Activated naive CD8-positive, alpha-beta T cell treated with anti-CD3 and anti-CD28 coated beads, Interleukin-2, amount 50 U/mL, for 16 hours (primary cell): ENCODE data around the gene SUPT20HL1.
"Not testable (repeated sequence)": the region's sequence is repeated elsewhere in the genome, so short reads cannot be mapped to it uniquely, and the experiment has no call there.

Source experiments
- DNase-seq: peaks from one replicate; pipeline ENCODE4 v3.0.0-alpha.2; 2020; ENCODE audit warnings: low read depth, low spot score

The SUPT20HL1 gene

GRCh38 chrX:24360272-24360671 is at the start of gene SUPT20HL1:
TSS of gene SUPT20HL1 (plus strand) at chrX:24360639. CDS start at chrX:24362761, 2,122 bp downstream.
- no peak for DNase-seq

GRCh38 chrX:24310916-24311315 is 49.5 kb upstream of the SUPT20HL1 start:
- not testable (repeated sequence) for DNase-seq

- not testable (repeated sequence) for DNase-seq
Observed at GRCh38 chrX:24311507-24312248, 48.8 kb upstream of the SUPT20HL1 start.

GRCh38 chrX:24312249-24312607 is 48.2 kb upstream of the SUPT20HL1 start:
- DNase-seq, result not testable (repeated sequence)

- no peak for DNase-seq
Observed at GRCh38 chrX:24314019-24314635, 46.3 kb upstream of the SUPT20HL1 start, which contains the start of gene SUPT20HL2. TSS of gene SUPT20HL2 (minus strand) at chrX:24314069. CDS start at chrX:24313315, 754 bp downstream.

- no peak for DNase-seq
Observed at GRCh38 chrX:24316111-24316510, 44.3 kb upstream of the SUPT20HL1 start.

- DNase-seq, result no peak
Observed at GRCh38 chrX:24317567-24317966, 42.9 kb upstream of the SUPT20HL1 start.

GRCh38 chrX:24321741-24322395 is 38.6 kb upstream of the SUPT20HL1 start:
- DNase-seq, result no peak

- no peak for DNase-seq
Observed at GRCh38 chrX:24325231-24325630, 35.2 kb upstream of the SUPT20HL1 start.

- DNase-seq, result no peak
Observed at GRCh38 chrX:24332878-24333277, 27.6 kb upstream of the SUPT20HL1 start.

- DNase-seq, result no peak
Observed at GRCh38 chrX:24333371-24333770, 27.1 kb upstream of the SUPT20HL1 start.

- DNase-seq, result no peak
Observed at GRCh38 chrX:24334461-24334860, 26.0 kb upstream of the SUPT20HL1 start.

GRCh38 chrX:24335871-24336270 is 24.6 kb upstream of the SUPT20HL1 start:
- DNase-seq, result no peak

- no peak for DNase-seq
Observed at GRCh38 chrX:24339911-24340310, 20.5 kb upstream of the SUPT20HL1 start.

- DNase-seq, result no peak
Observed at GRCh38 chrX:24340501-24340900, 19.9 kb upstream of the SUPT20HL1 start.

- DNase-seq, result no peak
Observed at GRCh38 chrX:24341795-24342194, 18.6 kb upstream of the SUPT20HL1 start.

GRCh38 chrX:24343719-24344118 is 16.7 kb upstream of the SUPT20HL1 start:
- no peak for DNase-seq

- no peak for DNase-seq
Observed at GRCh38 chrX:24347881-24348280, 12.6 kb upstream of the SUPT20HL1 start.

GRCh38 chrX:24350217-24350616 is 10.2 kb upstream of the SUPT20HL1 start:
- no peak for DNase-seq

- no peak for DNase-seq
Observed at GRCh38 chrX:24355095-24355494, 5.3 kb upstream of the SUPT20HL1 start.

- no peak for DNase-seq
Observed at GRCh38 chrX:24357106-24357505, 3.3 kb upstream of the SUPT20HL1 start.

GRCh38 chrX:24362089-24362745 is 1.8 kb downstream of the SUPT20HL1 start:
- not testable (repeated sequence) for DNase-seq
